Left renal cortex interstitium (tissue), 4 donors: Measurements from ENCODE around the gene CLEC3B. TPM values are rescaled to one million over a fixed set of nuclear protein-coding genes. Genes with fewer than 3 reads are reported as not detected.
A peak's percentile ranks its signal among the peaks of the same experiment; 100 is the strongest.
"Not testable (repeated sequence)": the region's sequence is repeated elsewhere in the genome, so short reads cannot be mapped to it uniquely, and the experiment has no call there.

ENCODE experiments used
- DNase-seq, 4 donors: peaks; one replicate each; pipeline ENCODE4 v3.0.0-alpha.2; 2013; ENCODE audit warnings: low read depth in 4 of 4, low spot score in 2 of 4, missing footprints in 1 of 4
- polyA plus RNA-seq, 4 donors: library from polyadenylated mRNA; unstranded; fragments of 120-200 nt; gene quantifications; one replicate each; pipeline ENCODE4 v1.2.1, GENCODE V29; 2013; ENCODE audit not compliant: insufficient read length in 4 of 4

Gene CLEC3B
- polyA plus RNA-seq, 4 donors, result 21.1 to 44.0 (median 25.8) TPM

GRCh38 chr3:45064512-45065372, 38.6 kb downstream of the CLEC3B start:
- no peak for DNase-seq

GRCh38 chr3:45065373-45065720, 39.2 kb downstream of the CLEC3B start:
- DNase-seq, result no peak

GRCh38 chr3:45066109-45066801, 40.2 kb downstream of the CLEC3B start:
- no peak for DNase-seq

GRCh38 chr3:45067486-45067885, 41.4 kb downstream of the CLEC3B start:
- DNase-seq, result no peak

- no peak for DNase-seq
Measured at GRCh38 chr3:45067941-45068340, 41.8 kb downstream of the CLEC3B start.

- DNase-seq, result no peak
Measured at GRCh38 chr3:45071075-45071474, 45.0 kb downstream of the CLEC3B start.

- DNase-seq, result no peak
Measured at GRCh38 chr3:45075821-45076625, 49.9 kb downstream of the CLEC3B start.

- DNase-seq, result not testable (repeated sequence)
Measured at GRCh38 chr3:45078256-45078655, 52.2 kb downstream of the CLEC3B start.

GRCh38 chr3:45078910-45079522, 52.9 kb downstream of the CLEC3B start:
- no peak for DNase-seq

GRCh38 chr3:45079715-45080114, 53.6 kb downstream of the CLEC3B start:
- DNase-seq, result no peak

- DNase-seq, result no peak
Measured at GRCh38 chr3:45080824-45081223, 54.7 kb downstream of the CLEC3B start.

GRCh38 chr3:45081506-45082141, 55.5 kb downstream of the CLEC3B start:
- DNase-seq, result no peak

- DNase-seq, result peak in 1 of 4 donors; percentile 19
Measured at GRCh38 chr3:45082142-45082538, 56.0 kb downstream of the CLEC3B start.

GRCh38 chr3:45083023-45083422, 56.9 kb downstream of the CLEC3B start:
- no peak for DNase-seq

GRCh38 chr3:45084361-45084760, 58.3 kb downstream of the CLEC3B start:
- no peak for DNase-seq

GRCh38 chr3:45084820-45085816, 59.0 kb downstream of the CLEC3B start:
- DNase-seq, result no peak
